Vagina (tissue), 2 donors: ENCODE results near the gene FTCDNL1. TPM values are rescaled to one million over a fixed set of nuclear protein-coding genes. Genes with fewer than 3 reads are reported as not detected.

Source experiments
- DNase-seq, 2 donors: peaks; one replicate each; pipeline ENCODE4 v3.0.0-alpha.2; 2017; ENCODE audit errors: extremely low spot score in 2 of 2
- H3K27ac ChIP-seq: fragments of 200-600 bp; sonication (generic); one replicate; pipeline ENCODE4 v1.5.1; 2019
- H3K27me3 ChIP-seq: fragments of 200-600 bp; sonication (generic); one replicate; pipeline ENCODE4 v1.5.1; 2019
- H3K36me3 ChIP-seq, 2 donors: fragments of 200-600 bp; sonication (generic); one replicate each; pipeline ENCODE4 v1.5.1; 2017 to 2019
- H3K4me1 ChIP-seq: fragments of 200-600 bp; sonication (generic); one replicate; pipeline ENCODE4 v1.5.1; 2019
- H3K4me3 ChIP-seq, 2 donors: fragments of 200-600 bp; sonication (generic); 1 replicate in 1 of 2; 2 replicates in 1 of 2; pipeline ENCODE4 v1.5.1; 2016 to 2019
- H3K9me3 ChIP-seq: fragments of 200-600 bp; sonication (generic); one replicate; pipeline ENCODE4 v1.5.1; 2019
- POLR2A ChIP-seq, 2 donors: fragments of 450-650 bp; IDR thresholded peaks; one replicate each; pipeline ENCODE4 v1.6.1; 2017; ENCODE audit warnings: antibody characterized with exemption in 2 of 2, mild to moderate bottlenecking in 2 of 2, moderate library complexity in 2 of 2
- POLR2AphosphoS5 ChIP-seq, 2 donors: sonication (generic); formaldehyde crosslinking; IDR thresholded peaks; one replicate each; pipeline ENCODE4 v1.9.0; 2017; ENCODE audit warnings: antibody characterized with exemption in 2 of 2, mild to moderate bottlenecking in 2 of 2, low read depth in 1 of 2; ENCODE audit not compliant: insufficient read depth in 1 of 2
- intact Hi-C: fragments of 100-400 bp; cut with DNase I; formaldehyde crosslinking; loops from one replicate; pipeline ENCODE4 v1.15.1; 2023
- total RNA-seq: library from RNA; depleted of rRNA; stranded (reverse); fragments of >200 nt; gene quantifications from one replicate; pipeline ENCODE4 v1.2.3, GENCODE V29; 2016
- TF ChIP-seq, protein P1 (sequence below), 3 experiments: fragments of 450-650 bp in 2 of 3; fragments of 200-600 bp in 1 of 3; sonication (generic) in 1 of 3; IDR thresholded peaks; one replicate each; pipeline ENCODE4 v1.5.1; 2017 to 2019; ENCODE audit warnings: antibody characterized with exemption in 3 of 3, mild to moderate bottlenecking in 2 of 3, moderate library complexity in 2 of 3

FTCDNL1 gene
- total RNA-seq, 1 donor from 2014 or later: 2.5 TPM

- Histone ChIP-seq H3K4me1 (no peaks in the 10 kb centered on the region), H3K4me3 (no peak overlapping the region), H3K36me3 (no peaks in the 10 kb centered on the region), H3K27me3 (no peaks in the 10 kb centered on the region), H3K9me3 (no peaks in the 10 kb centered on the region), H3K27ac (no peak overlapping the region)
- TF ChIP-seq, protein P1, sequence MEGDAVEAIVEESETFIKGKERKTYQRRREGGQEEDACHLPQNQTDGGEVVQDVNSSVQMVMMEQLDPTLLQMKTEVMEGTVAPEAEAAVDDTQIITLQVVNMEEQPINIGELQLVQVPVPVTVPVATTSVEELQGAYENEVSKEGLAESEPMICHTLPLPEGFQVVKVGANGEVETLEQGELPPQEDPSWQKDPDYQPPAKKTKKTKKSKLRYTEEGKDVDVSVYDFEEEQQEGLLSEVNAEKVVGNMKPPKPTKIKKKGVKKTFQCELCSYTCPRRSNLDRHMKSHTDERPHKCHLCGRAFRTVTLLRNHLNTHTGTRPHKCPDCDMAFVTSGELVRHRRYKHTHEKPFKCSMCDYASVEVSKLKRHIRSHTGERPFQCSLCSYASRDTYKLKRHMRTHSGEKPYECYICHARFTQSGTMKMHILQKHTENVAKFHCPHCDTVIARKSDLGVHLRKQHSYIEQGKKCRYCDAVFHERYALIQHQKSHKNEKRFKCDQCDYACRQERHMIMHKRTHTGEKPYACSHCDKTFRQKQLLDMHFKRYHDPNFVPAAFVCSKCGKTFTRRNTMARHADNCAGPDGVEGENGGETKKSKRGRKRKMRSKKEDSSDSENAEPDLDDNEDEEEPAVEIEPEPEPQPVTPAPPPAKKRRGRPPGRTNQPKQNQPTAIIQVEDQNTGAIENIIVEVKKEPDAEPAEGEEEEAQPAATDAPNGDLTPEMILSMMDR (IDR thresholded peaks at IDR 0.05): no peak
- TF ChIP-seq POLR2A (IDR thresholded peaks at IDR 0.05): no peak
- no peak for TF ChIP-seq POLR2AphosphoS5 (IDR thresholded peaks at IDR 0.05; ENCODE audit: insufficient read depth in 1 of 2, low read depth in 1 of 2)
- no peak for DNase-seq
- intact Hi-C loops: no loop called here
Observed at GRCh38 chr2:199807966-199808365, 43.0 kb downstream of the FTCDNL1 start.

GRCh38 chr2:199806179-199806578 lies 44.8 kb downstream of the FTCDNL1 start:
- TF ChIP-seq, protein P1 (IDR thresholded peaks at IDR 0.05): no peak
- TF ChIP-seq POLR2AphosphoS5 (IDR thresholded peaks at IDR 0.05; ENCODE audit: insufficient read depth in 1 of 2, low read depth in 1 of 2): no peak
- no peak for TF ChIP-seq POLR2A (IDR thresholded peaks at IDR 0.05)
- H3K4me1 ChIP-seq: no peaks in the 10 kb centered on the region
- intact Hi-C loops: no loop called here
- H3K36me3 ChIP-seq: no peaks in the 10 kb centered on the region
- H3K27me3 ChIP-seq: no peaks in the 10 kb centered on the region
- DNase-seq: no peak
- no peaks in the 10 kb centered on the region for H3K9me3 ChIP-seq
- H3K4me3 ChIP-seq: no peak overlapping the region
- no peak overlapping the region for H3K27ac ChIP-seq

DNA sequence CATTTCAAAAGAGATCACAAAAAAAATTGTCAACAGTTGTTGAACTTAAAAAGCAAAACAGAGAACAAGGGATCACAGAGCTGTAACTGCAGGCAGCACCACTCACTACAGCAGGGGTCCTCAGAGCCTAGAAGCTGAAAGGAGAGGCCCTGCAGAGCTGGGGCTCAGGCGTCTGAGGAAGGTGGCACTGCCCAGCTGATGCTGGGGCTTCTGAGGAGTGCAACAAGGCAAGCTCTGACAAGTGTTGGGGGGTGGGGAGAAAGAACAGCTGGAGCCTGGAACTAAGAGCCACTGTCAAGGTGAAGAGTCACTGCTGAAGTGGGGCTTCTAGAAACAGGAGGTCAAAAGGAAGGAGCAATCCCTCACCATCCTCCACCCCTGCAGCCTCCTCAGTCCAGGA lies 46.2 kb downstream of the FTCDNL1 start:
- no peak for DNase-seq
- TF ChIP-seq POLR2A (IDR thresholded peaks at IDR 0.05) (no peak), POLR2AphosphoS5 (IDR thresholded peaks at IDR 0.05; ENCODE audit: insufficient read depth in 1 of 2, low read depth in 1 of 2) (no peak)
- TF ChIP-seq, protein P1 (IDR thresholded peaks at IDR 0.05): no peak

GRCh38 chr2:199798831-199799580 lies 52.0 kb downstream of the FTCDNL1 start:
- no peak overlapping the region for H3K4me3 ChIP-seq
- intact Hi-C loops: no loop called here
- DNase-seq: no peak

More for the DNA sequence above, 46.2 kb downstream of the FTCDNL1 start:
- Histone ChIP-seq H3K36me3 (no peaks in the 10 kb centered on the region), H3K4me1 (no peaks in the 10 kb centered on the region), H3K27ac (no peak overlapping the region), H3K4me3 (no peak overlapping the region), H3K9me3 (no peaks in the 10 kb centered on the region), H3K27me3 (no peaks in the 10 kb centered on the region)
- intact Hi-C loops: no loop called here

More at GRCh38 chr2:199798831-199799580, 52.0 kb downstream of the FTCDNL1 start:
- no peaks in the 10 kb centered on the region for H3K36me3 ChIP-seq
- no peak overlapping the region for H3K27ac ChIP-seq
- H3K4me1 ChIP-seq: no peaks in the 10 kb centered on the region
- H3K9me3 ChIP-seq: no peaks in the 10 kb centered on the region
- no peaks in the 10 kb centered on the region for H3K27me3 ChIP-seq
- no peak for TF ChIP-seq POLR2A (IDR thresholded peaks at IDR 0.05)
- TF ChIP-seq, protein P1 (IDR thresholded peaks at IDR 0.05): no peak
- no peak for TF ChIP-seq POLR2AphosphoS5 (IDR thresholded peaks at IDR 0.05; ENCODE audit: insufficient read depth in 1 of 2, low read depth in 1 of 2)
